Astrocyte (in vitro differentiated cells and primary cell): ENCODE data around the gene PTTG1. TPM values are rescaled to one million over a fixed set of nuclear protein-coding genes. Genes with fewer than 3 reads are reported as not detected.

ENCODE experiments used
- DNase-seq: peaks from one replicate; pipeline ENCODE4 v3.0.0-alpha.2; 2010; ENCODE audit warnings: low read depth
- FAIRE-seq: peaks from 2 replicates; lab custom pipeline; 2011; peaks lifted over from hg19 to GRCh38; lab: Jason Lieb, UNC
- H2AFZ ChIP-seq: 2 replicates; pipeline ENCODE4 v1.6.0; 2012; ENCODE audit warnings: low read depth, low read length, inconsistent platforms
- H3K27ac ChIP-seq: 2 replicates; pipeline ENCODE4 v1.5.1; 2011; ENCODE audit warnings: low read depth, low read length, inconsistent platforms
- H3K27me3 ChIP-seq: 2 replicates; pipeline ENCODE4 v1.6.0; 2011; ENCODE audit warnings: low read length, inconsistent platforms; ENCODE audit not compliant: insufficient read depth
- H3K36me3 ChIP-seq: 2 replicates; pipeline ENCODE4 v1.5.1; 2011; ENCODE audit warnings: low read length, inconsistent platforms; ENCODE audit not compliant: insufficient read depth
- H3K4me1 ChIP-seq: 2 replicates; pipeline ENCODE4 v1.5.1; 2011; ENCODE audit warnings: low read length, inconsistent platforms; ENCODE audit not compliant: insufficient read depth
- H3K4me2 ChIP-seq: 2 replicates; pipeline ENCODE4 v1.6.0; 2012; ENCODE audit warnings: low read length, inconsistent platforms
- H3K4me3 ChIP-seq: 2 replicates; pipeline ENCODE4 v1.5.1; 2011; ENCODE audit warnings: low read depth, mild to moderate bottlenecking, low read length, inconsistent platforms; ENCODE audit not compliant: insufficient read depth
- H3K79me2 ChIP-seq: 2 replicates; pipeline ENCODE4 v1.6.0; 2012; ENCODE audit warnings: mild to moderate bottlenecking, low read length, inconsistent platforms; ENCODE audit not compliant: insufficient read depth
- H3K9ac ChIP-seq: 2 replicates; pipeline ENCODE4 v1.6.0; 2012; ENCODE audit warnings: mild to moderate bottlenecking, low read length, inconsistent platforms
- H3K9me3 ChIP-seq: 2 replicates; pipeline ENCODE4 v1.5.1; 2012; ENCODE audit warnings: low read depth, mild to moderate bottlenecking, low read length, inconsistent platforms; ENCODE audit not compliant: insufficient read depth
- H4K20me1 ChIP-seq: 2 replicates; pipeline ENCODE4 v1.6.0; 2012; ENCODE audit warnings: low read length, inconsistent platforms; ENCODE audit not compliant: insufficient read depth
- H3K27ac Mint-ChIP-seq: one replicate; pipeline ENCODE4 v1.8.0; 2021; ENCODE audit warnings: mild to moderate bottlenecking, mixed read lengths; ENCODE audit not compliant: unreplicated experiment
- H3K27me3 Mint-ChIP-seq: one replicate; pipeline ENCODE4 v1.8.0; 2021; ENCODE audit warnings: low read depth, mixed read lengths; ENCODE audit not compliant: unreplicated experiment
- H3K36me3 Mint-ChIP-seq: one replicate; pipeline ENCODE4 v1.8.0; 2021; ENCODE audit warnings: low read depth, mixed read lengths; ENCODE audit not compliant: unreplicated experiment
- H3K4me1 Mint-ChIP-seq: one replicate; pipeline ENCODE4 v1.8.0; 2021; ENCODE audit warnings: low read depth, mixed read lengths; ENCODE audit not compliant: unreplicated experiment
- H3K4me3 Mint-ChIP-seq: one replicate; pipeline ENCODE4 v1.8.0; 2021; ENCODE audit warnings: mild to moderate bottlenecking, moderate library complexity, mixed read lengths; ENCODE audit not compliant: unreplicated experiment
- H3K9me3 Mint-ChIP-seq: one replicate; pipeline ENCODE4 v1.8.0; 2021; ENCODE audit warnings: mild to moderate bottlenecking, mixed read lengths; ENCODE audit not compliant: unreplicated experiment
- CTCF ChIP-seq: IDR thresholded peaks from 2 replicates; pipeline ENCODE4 v1.5.1; 2011; ENCODE audit warnings: low read depth, mild to moderate bottlenecking, inconsistent platforms, low read length, moderate library complexity; ENCODE audit not compliant: insufficient read depth
- EZH2 ChIP-seq: IDR thresholded peaks from 2 replicates; pipeline ENCODE4 v1.6.1; 2012; ENCODE audit warnings: mild to moderate bottlenecking, low read length, inconsistent platforms; ENCODE audit not compliant: insufficient read depth
- total RNA-seq: library from RNA; stranded (reverse); gene quantifications from 2 replicates; pipeline ENCODE4 v1.2.1, GENCODE V29; 2021

Gene PTTG1
- total RNA-seq, 1 donor from 2014 or later = 20.4 TPM

- Histone ChIP-seq H3K9ac (no peak overlapping the region), H3K4me1 (no peaks in the 10 kb centered on the region), H3K4me3 (no peak overlapping the region), H3K27ac (no peak overlapping the region), H2AFZ (no peak overlapping the region), H3K36me3 (no peaks in the 10 kb centered on the region), H3K4me2 (no peak overlapping the region), H3K27me3 (peaks cover 18% of the 10 kb centered on the region), H4K20me1 (no peaks in the 10 kb centered on the region), H3K79me2 (no peaks in the 10 kb centered on the region), H3K9me3 (no peaks in the 10 kb centered on the region)
- Mint-ChIP-seq H3K27me3 (peaks cover 32% of the 10 kb centered on the region), H3K36me3 (no peaks in the 10 kb centered on the region), H3K27ac (no peak overlapping the region), H3K9me3 (no peaks in the 10 kb centered on the region), H3K4me1 (peaks cover 8% of the 10 kb centered on the region), H3K4me3 (no peak overlapping the region)
- DNase-seq = no peak
- FAIRE-seq = no peak
- TF ChIP-seq EZH2 = no peak
- no peak for TF ChIP-seq CTCF
Measured at GRCh38 chr5:160376416-160376815, 45.2 kb upstream of the PTTG1 start.

- Histone ChIP-seq H2AFZ (no peak overlapping the region), H4K20me1 (no peaks in the 10 kb centered on the region), H3K27ac (no peak overlapping the region), H3K9me3 (no peaks in the 10 kb centered on the region), H3K36me3 (no peaks in the 10 kb centered on the region), H3K4me1 (no peaks in the 10 kb centered on the region), H3K9ac (no peak overlapping the region), H3K4me3 (no peak overlapping the region), H3K79me2 (no peaks in the 10 kb centered on the region), H3K27me3 (peaks cover 18% of the 10 kb centered on the region), H3K4me2 (no peak overlapping the region)
- H3K9me3 Mint-ChIP-seq = no peaks in the 10 kb centered on the region
- no peak overlapping the region for H3K4me3 Mint-ChIP-seq
- FAIRE-seq (no peak), DNase-seq (no peak)
- H3K36me3 Mint-ChIP-seq = no peaks in the 10 kb centered on the region
- TF ChIP-seq EZH2 = no peak
- no peak for TF ChIP-seq CTCF
- peaks cover 30% of the 10 kb centered on the region for H3K27me3 Mint-ChIP-seq
- peaks cover 8% of the 10 kb centered on the region for H3K4me1 Mint-ChIP-seq
- H3K27ac Mint-ChIP-seq = no peak overlapping the region
Measured at GRCh38 chr5:160377651-160378050, 44.0 kb upstream of the PTTG1 start.

- Mint-ChIP-seq H3K9me3 (no peaks in the 10 kb centered on the region), H3K27ac (no peak overlapping the region), H3K4me3 (no peak overlapping the region), H3K4me1 (peaks cover 8% of the 10 kb centered on the region), H3K27me3 (peaks cover 24% of the 10 kb centered on the region), H3K36me3 (no peaks in the 10 kb centered on the region)
- Histone ChIP-seq H3K4me3 (no peak overlapping the region), H3K27me3 (peaks cover 18% of the 10 kb centered on the region), H3K4me2 (no peak overlapping the region), H2AFZ (no peak overlapping the region), H3K9me3 (no peaks in the 10 kb centered on the region), H3K4me1 (no peaks in the 10 kb centered on the region), H3K36me3 (no peaks in the 10 kb centered on the region), H3K79me2 (no peaks in the 10 kb centered on the region), H3K9ac (no peak overlapping the region), H4K20me1 (no peaks in the 10 kb centered on the region), H3K27ac (no peak overlapping the region)
- TF ChIP-seq EZH2 = no peak
- no peak for TF ChIP-seq CTCF
- FAIRE-seq (no peak), DNase-seq (no peak)
Measured at GRCh38 chr5:160378330-160378729, 43.3 kb upstream of the PTTG1 start.
